CD14-positive monocyte (primary cell): ENCODE results near the gene CHPT1. TPM values are rescaled to one million over a fixed set of nuclear protein-coding genes. Genes with fewer than 3 reads are reported as not detected.
"Not testable (repeated sequence)": the region's sequence is repeated elsewhere in the genome, so short reads cannot be mapped to it uniquely, and the experiment has no call there.

Experiments
- DNase-seq, 3 donors: peaks; one replicate each; pipeline ENCODE4 v3.0.0-alpha.2; 2011 to 2022
- H2AFZ ChIP-seq: 2 replicates; pipeline ENCODE4 v1.6.0; 2012; ENCODE audit warnings: mild to moderate bottlenecking, low read depth, low read length, inconsistent platforms; ENCODE audit not compliant: insufficient read depth, poor library complexity, severe bottlenecking
- H3K27ac ChIP-seq, 2 donors: 1 replicate in 1 of 2; 2 replicates in 1 of 2; pipeline ENCODE4 v1.5.1; 2012 to 2013; ENCODE audit warnings: low read length in 2 of 2, control low read depth in 1 of 2, inconsistent platforms in 1 of 2, low read depth in 1 of 2, mild to moderate bottlenecking in 1 of 2
- H3K27me3 ChIP-seq, 2 donors: one replicate each; pipeline versions ENCODE4 v1.6.0 to v1.6.1; 2011 to 2013; ENCODE audit warnings: low read length in 2 of 2; ENCODE audit not compliant: control insufficient read depth in 2 of 2, insufficient read depth in 2 of 2
- H3K36me3 ChIP-seq, 2 donors: replicated peaks in 1 of 2; 1 replicate in 1 of 2; 2 replicates in 1 of 2; pipeline versions ENCODE4 v1.5.1 to v1.6.1; 2012 to 2013; ENCODE audit warnings: low read length in 2 of 2, control low read depth in 1 of 2, inconsistent platforms in 1 of 2, mild to moderate bottlenecking in 1 of 2; ENCODE audit not compliant: insufficient read depth in 2 of 2, control insufficient read depth in 1 of 2
- H3K4me1 ChIP-seq, 2 donors: 1 replicate in 1 of 2; 2 replicates in 1 of 2; pipeline versions ENCODE4 v1.5.1 to v1.6.1; 2012 to 2013; ENCODE audit warnings: low read length in 2 of 2, control low read depth in 1 of 2, inconsistent platforms in 1 of 2, mild to moderate bottlenecking in 1 of 2, moderate library complexity in 1 of 2; ENCODE audit not compliant: insufficient read depth in 2 of 2, control insufficient read depth in 1 of 2
- H3K4me2 ChIP-seq: replicated peaks from 2 replicates; pipeline ENCODE3; 2012; ENCODE audit warnings: low read length, moderate library complexity, mild to moderate bottlenecking; ENCODE audit not compliant: poor library complexity, severe bottlenecking; ENCODE audit errors: extremely low read depth
- H3K4me3 ChIP-seq, 3 experiments: fragments of 200-600 bp in 1 of 3; sonication (generic) in 1 of 3; replicated peaks in 1 of 3; 1 replicate in 2 of 3; 2 replicates in 1 of 3; pipeline ENCODE4 v1.5.1; 2011 to 2013; ENCODE audit warnings: low read length in 3 of 3, mild to moderate bottlenecking in 3 of 3, control low read depth in 2 of 3, low read depth in 2 of 3, inconsistent platforms in 1 of 3, moderate library complexity in 1 of 3
- H3K79me2 ChIP-seq: 2 replicates; pipeline ENCODE4 v1.6.0; 2012; ENCODE audit warnings: mild to moderate bottlenecking, control low read depth, inconsistent platforms, low read length, moderate library complexity; ENCODE audit not compliant: insufficient read depth
- H3K9ac ChIP-seq: 2 replicates; pipeline ENCODE4 v1.6.0; 2017; ENCODE audit warnings: low read length, mild to moderate bottlenecking; ENCODE audit not compliant: insufficient read depth, poor library complexity, severe bottlenecking
- H3K9me3 ChIP-seq, 2 donors: replicated peaks in 1 of 2; 1 replicate in 1 of 2; 2 replicates in 1 of 2; pipeline versions ENCODE4 v1.5.1 to v1.6.1; 2012 to 2013; ENCODE audit warnings: low read length in 2 of 2, control low read depth in 1 of 2; ENCODE audit not compliant: control insufficient read depth in 1 of 2, insufficient read depth in 1 of 2
- H4K20me1 ChIP-seq: 2 replicates; pipeline ENCODE4 v1.6.0; 2012; ENCODE audit warnings: mild to moderate bottlenecking, low read length, control low read depth, moderate library complexity; ENCODE audit not compliant: insufficient read depth
- H3K27ac Mint-ChIP-seq, 7 donors: one replicate each; pipeline ENCODE4 v1.8.0; 2020; ENCODE audit warnings: mild to moderate bottlenecking in 7 of 7, mixed read lengths in 7 of 7, moderate library complexity in 6 of 7, inconsistent platforms in 2 of 7
- H3K27me3 Mint-ChIP-seq, 3 donors: one replicate each; pipeline ENCODE4 v1.8.0; 2021 to 2022; ENCODE audit warnings: low read depth in 3 of 3, mild to moderate bottlenecking in 3 of 3, mixed read lengths in 3 of 3, moderate library complexity in 3 of 3, inconsistent platforms in 1 of 3
- H3K36me3 Mint-ChIP-seq, 2 donors: one replicate each; pipeline ENCODE4 v1.8.0; 2020; ENCODE audit warnings: mixed read lengths in 2 of 2, inconsistent platforms in 1 of 2, mild to moderate bottlenecking in 1 of 2
- H3K4me1 Mint-ChIP-seq: one replicate; pipeline ENCODE4 v1.8.0; 2020; ENCODE audit warnings: mild to moderate bottlenecking, mixed read lengths
- H3K4me3 Mint-ChIP-seq, 2 donors: one replicate each; pipeline ENCODE4 v1.8.0; 2020; ENCODE audit warnings: mild to moderate bottlenecking in 2 of 2, mixed read lengths in 2 of 2, moderate library complexity in 1 of 2
- H3K9me3 Mint-ChIP-seq, 7 donors: one replicate each; pipeline ENCODE4 v1.8.0; 2020 to 2022; ENCODE audit warnings: mixed read lengths in 7 of 7, mild to moderate bottlenecking in 6 of 7, moderate library complexity in 6 of 7, inconsistent platforms in 2 of 7
- CTCF ChIP-seq: fragments of 200-600 bp; IDR thresholded peaks from one replicate; pipeline ENCODE4 v1.8.0; 2022; ENCODE audit warnings: antibody characterized with exemption, mild to moderate bottlenecking
- WGBS: methylation state at CpG from one replicate; pipeline ENCODE4 v1.1.5; 2013; ENCODE audit warnings: missing lambda C conversion rate; ENCODE audit not compliant: insufficient coverage; 5-methylcytosine and 5-hydroxymethylcytosine counted together
- intact Hi-C, 2 donors: fragments of 100-400 bp; cut with micrococcal nuclease; formaldehyde crosslinking; loops; one replicate each; pipeline versions ENCODE4 v1.15.0 to v1.15.1; 2023
- polyA plus RNA-seq, 3 donors: library from polyadenylated mRNA; depleted of rRNA in 1 of 3; unstranded in 2 of 3; stranded (reverse) in 1 of 3; fragments of 300-500 nt in 2 of 3; fragments of >200 nt in 1 of 3; fragmentation: Illumina TruSeq in 2 of 3; gene quantifications; 1 replicate in 2 of 3; 2 replicates in 1 of 3; pipeline ENCODE4 v1.2.3, GENCODE V29; 2012 to 2021

The CHPT1 gene
- polyA plus RNA-seq, 3 donors, result 30.9 to 92.7 (median 36.7) TPM

DNA sequence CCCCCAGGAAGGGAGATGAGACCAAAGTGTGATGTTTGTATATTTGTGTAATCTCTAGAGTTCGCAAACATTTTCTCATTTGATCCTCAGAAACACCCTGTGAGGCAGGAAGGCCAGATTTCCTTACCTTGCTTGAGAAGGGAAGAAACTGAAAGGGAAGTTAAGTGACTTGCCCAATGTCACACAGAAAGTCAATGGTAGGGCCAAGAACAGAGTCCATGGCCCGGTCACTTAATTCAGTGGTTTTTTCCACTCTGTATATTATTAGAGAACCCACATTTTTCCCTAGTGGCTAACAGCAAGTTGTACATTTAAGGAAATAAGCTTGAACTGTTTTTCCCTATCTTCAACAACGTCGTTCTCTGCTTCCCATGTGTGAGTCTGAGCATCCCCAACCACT is 25.6 kb upstream of the CHPT1 start:
- no peaks in the 10 kb centered on the region for H4K20me1 ChIP-seq
- H3K9ac ChIP-seq, result peak overlapping the region; percentile 24
- Mint-ChIP-seq H3K9me3 (no peaks in the 10 kb centered on the region), H3K4me1 (peaks cover 37% of the 10 kb centered on the region), H3K27ac (peak overlapping the region; percentile 91 to 98 (median 94)), H3K36me3 (no peaks in the 10 kb centered on the region), H3K27me3 (peaks cover 0 to 2% (median 0%) of the 10 kb centered on the region in 3 donors), H3K4me3 (peak overlapping the region; percentile 56 to 80)
- H3K36me3 ChIP-seq, result no peaks in the 10 kb centered on the region
- H3K4me1 ChIP-seq, result peaks cover 40 to 42% of the 10 kb centered on the region in 2 donors
- no peaks in the 10 kb centered on the region for H3K79me2 ChIP-seq
- no peak overlapping the region for H2AFZ ChIP-seq
- H3K27me3 ChIP-seq, result no peaks in the 10 kb centered on the region
- peak; percentile 32 to 59 (median 50) for DNase-seq
- 30% methylated on average over 2 of the region's 4 CpGs for WGBS
- no peaks in the 10 kb centered on the region for H3K9me3 ChIP-seq
- intact Hi-C loops, result loop anchor here in 1 of 2 donors (10.0 kb wide), 1 partner anchor 57 kb away; no protein-coding TSS in a partner anchor
- H3K27ac ChIP-seq, result peak overlapping the region; percentile 62 to 86
- H3K4me3 ChIP-seq, result peak overlapping the region in 2 of 3 experiments; percentile 23 to 64
- H3K4me2 ChIP-seq, result peak overlapping the region; percentile 75
- no peak for TF ChIP-seq CTCF

- intact Hi-C loops, result loop anchor here in 1 of 2 donors (10.0 kb wide), 1 partner anchor 61 kb away; no protein-coding TSS in a partner anchor
- no peak overlapping the region for H3K4me3 ChIP-seq
Observed at GRCh38 chr12:101675555-101675954, 21.9 kb upstream of the CHPT1 start.

GRCh38 chr12:101676497-101676896 is 20.9 kb upstream of the CHPT1 start:
- H3K4me1 Mint-ChIP-seq, result peaks cover 19% of the 10 kb centered on the region
- not testable (repeated sequence) for DNase-seq, H3K9ac ChIP-seq, H3K27me3 ChIP-seq, H3K9me3 ChIP-seq, H4K20me1 ChIP-seq, H3K27me3 Mint-ChIP-seq, H3K27ac ChIP-seq, H3K4me3 ChIP-seq, H3K36me3 Mint-ChIP-seq, H3K9me3 Mint-ChIP-seq, H3K36me3 ChIP-seq, H3K79me2 ChIP-seq, H3K27ac Mint-ChIP-seq, H3K4me3 Mint-ChIP-seq, H3K4me2 ChIP-seq, H2AFZ ChIP-seq
- H3K4me1 ChIP-seq, result peaks cover 15 to 17% of the 10 kb centered on the region in 2 donors
- intact Hi-C loops, result loop anchor here in 1 of 2 donors (10.0 kb wide), 1 partner anchor 62 kb away; no protein-coding TSS in a partner anchor
- WGBS, result no CpG with 5 or more reads among the region's 3 CpGs

More at GRCh38 chr12:101675555-101675954, 21.9 kb upstream of the CHPT1 start:
- Histone ChIP-seq H4K20me1 (no peaks in the 10 kb centered on the region), H3K4me2 (no peak overlapping the region), H3K9me3 (no peaks in the 10 kb centered on the region), H3K27ac (no peak overlapping the region), H3K4me1 (peaks cover 25 to 27% of the 10 kb centered on the region in 2 donors), H3K9ac (no peak overlapping the region), H3K79me2 (no peaks in the 10 kb centered on the region), H3K36me3 (no peaks in the 10 kb centered on the region), H3K27me3 (no peaks in the 10 kb centered on the region), H2AFZ (no peak overlapping the region)
- 100% methylated on average over 1 of the region's 2 CpGs for WGBS
- Mint-ChIP-seq H3K4me3 (no peak overlapping the region), H3K9me3 (no peaks in the 10 kb centered on the region), H3K4me1 (peaks cover 27% of the 10 kb centered on the region), H3K36me3 (no peaks in the 10 kb centered on the region), H3K27me3 (no peaks in the 10 kb centered on the region), H3K27ac (no peak overlapping the region)
- DNase-seq, result no peak
- TF ChIP-seq CTCF, result no peak
